GM23248 (cell line): ENCODE results near the gene HES3.

Experiments used
- EZH2 ChIP-seq: fragments of 200-600 bp; sonication (generic); IDR thresholded peaks from 2 replicates; pipeline ENCODE4 v1.6.1; 2018; ENCODE audit warnings: antibody characterized with exemption, mild to moderate bottlenecking; ENCODE audit not compliant: insufficient read depth, poor library complexity, severe bottlenecking
- EZH2phosphoT487 ChIP-seq: fragments of 200-600 bp; sonication (generic); IDR thresholded peaks from 2 replicates; pipeline ENCODE4 v1.6.1; 2018; ENCODE audit warnings: antibody characterized with exemption, moderate library complexity, mild to moderate bottlenecking, low read depth; ENCODE audit not compliant: insufficient read depth

GRCh38 chr1:6254691-6255090 lies 10.7 kb downstream of the HES3 start:
- TF ChIP-seq EZH2 (no peak), EZH2phosphoT487 (no peak)
